Erythroblast (primary cell): ENCODE results near the gene LEPROT.

ENCODE experiments used
- GATA1 ChIP-seq: IDR thresholded peaks from 2 replicates; pipeline ENCODE4 v1.6.1; 2011; ENCODE audit warnings: low read depth, mild to moderate bottlenecking, control low read depth, low read length, moderate library complexity
- POLR2A ChIP-seq: IDR thresholded peaks from 2 replicates; pipeline ENCODE4 v1.6.1; 2011; ENCODE audit warnings: mild to moderate bottlenecking, low read length

DNA sequence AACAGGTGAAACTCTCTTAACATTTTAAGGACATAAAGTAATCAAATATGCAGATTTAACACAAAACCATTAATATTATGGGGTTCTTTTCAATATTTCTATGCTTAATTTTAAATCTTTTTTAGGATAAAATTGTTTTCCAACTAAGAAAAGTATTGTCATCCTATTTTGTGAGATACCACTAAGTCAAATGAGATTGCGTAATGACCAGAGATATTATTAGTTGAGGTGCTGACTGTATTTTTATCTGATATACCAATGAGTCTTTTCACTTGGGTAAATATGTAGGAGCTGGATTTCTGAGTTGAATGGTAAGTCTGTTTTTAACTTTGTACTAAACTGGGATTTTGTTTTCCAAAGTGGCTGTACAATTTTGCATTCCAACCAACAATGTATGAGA, 25.4 kb downstream of the LEPROT start:
- TF ChIP-seq POLR2A (no peak), GATA1 (no peak)
